Sigmoid colon (tissue), 7 donors: ENCODE data around the gene LHFPL2. TPM values are rescaled to one million over a fixed set of nuclear protein-coding genes. Genes with fewer than 3 reads are reported as not detected.

Source experiments
- DNase-seq: peaks from one replicate; pipeline ENCODE4 v3.0.0-alpha.2; 2019
- H3K27ac ChIP-seq, 4 donors: fragments of 200-600 bp; sonication (generic); one replicate each; pipeline ENCODE4 v1.5.1; 2016 to 2019; ENCODE audit warnings: mild to moderate bottlenecking in 1 of 4
- H3K27me3 ChIP-seq, 3 donors: fragments of 200-600 bp; sonication (generic); one replicate each; pipeline ENCODE4 v1.5.1; 2019; ENCODE audit warnings: mild to moderate bottlenecking in 1 of 3
- H3K36me3 ChIP-seq, 4 donors: fragments of 200-600 bp; sonication (generic); one replicate each; pipeline ENCODE4 v1.5.1; 2016 to 2019
- H3K4me1 ChIP-seq, 4 donors: fragments of 200-600 bp; sonication (generic); one replicate each; pipeline ENCODE4 v1.5.1; 2017 to 2019
- H3K4me3 ChIP-seq, 4 donors: fragments of 200-600 bp; sonication (generic); one replicate each; pipeline ENCODE4 v1.5.1; 2017 to 2019; ENCODE audit warnings: mild to moderate bottlenecking in 2 of 4, moderate library complexity in 1 of 4
- H3K9me3 ChIP-seq, 4 donors: fragments of 200-600 bp in 3 of 4; sonication (generic) in 3 of 4; one replicate each; pipeline versions ENCODE4 v1.5.1 to v1.6.1; 2013 to 2019
- EP300 ChIP-seq, 4 donors: sonication (generic); formaldehyde crosslinking; IDR thresholded peaks; one replicate each; pipeline ENCODE4 v1.6.1; 2017; ENCODE audit warnings: antibody characterized with exemption in 4 of 4
- POLR2A ChIP-seq, 2 donors: fragments of 450-650 bp; IDR thresholded peaks; one replicate each; pipeline ENCODE4 v1.6.1; 2016; ENCODE audit warnings: antibody characterized with exemption in 2 of 2, mild to moderate bottlenecking in 2 of 2, moderate library complexity in 2 of 2
- POLR2AphosphoS5 ChIP-seq, 4 donors: sonication (generic); formaldehyde crosslinking; IDR thresholded peaks; one replicate each; pipeline ENCODE4 v1.6.1; 2017; ENCODE audit warnings: antibody characterized with exemption in 4 of 4
- WGBS, 2 donors: extraction: QIAGEN DNeasy Blood & Tissue Kit; methylation state at CpG; one replicate each; pipeline ENCODE4 v1.1.7; 2013; 5-methylcytosine and 5-hydroxymethylcytosine counted together
- intact Hi-C: fragments of 100-400 bp; cut with DNase I; formaldehyde crosslinking; loops from one replicate; pipeline ENCODE4 v1.15.1; 2023
- polyA plus RNA-seq, 3 donors: library from polyadenylated mRNA; stranded (reverse); fragments of 200-250 nt; gene quantifications; one replicate each; pipeline ENCODE4 v1.2.3, GENCODE V29; 2013
- total RNA-seq, 4 donors: library from RNA; depleted of rRNA; stranded (reverse); fragments of >200 nt; gene quantifications; one replicate each; pipeline ENCODE4 v1.1.0, GENCODE V29; 2016
- TF ChIP-seq, protein P1 (sequence below), 4 experiments: fragments of 450-650 bp in 3 of 4; fragments of 200-600 bp in 1 of 4; IDR thresholded peaks; one replicate each; pipeline ENCODE4 v1.5.1; 2016 to 2019; ENCODE audit warnings: antibody characterized with exemption in 4 of 4, mild to moderate bottlenecking in 3 of 4, moderate library complexity in 2 of 4
- donor health status: healthy with polysubstance abuse.
- donor health status: Bipolar disorder and iron deficiency.
- donor health status: healthy.

Gene LHFPL2
- total and polyA plus RNA-seq, 7 donors: 10.8 to 34.9 (median 21.4) TPM

DNA sequence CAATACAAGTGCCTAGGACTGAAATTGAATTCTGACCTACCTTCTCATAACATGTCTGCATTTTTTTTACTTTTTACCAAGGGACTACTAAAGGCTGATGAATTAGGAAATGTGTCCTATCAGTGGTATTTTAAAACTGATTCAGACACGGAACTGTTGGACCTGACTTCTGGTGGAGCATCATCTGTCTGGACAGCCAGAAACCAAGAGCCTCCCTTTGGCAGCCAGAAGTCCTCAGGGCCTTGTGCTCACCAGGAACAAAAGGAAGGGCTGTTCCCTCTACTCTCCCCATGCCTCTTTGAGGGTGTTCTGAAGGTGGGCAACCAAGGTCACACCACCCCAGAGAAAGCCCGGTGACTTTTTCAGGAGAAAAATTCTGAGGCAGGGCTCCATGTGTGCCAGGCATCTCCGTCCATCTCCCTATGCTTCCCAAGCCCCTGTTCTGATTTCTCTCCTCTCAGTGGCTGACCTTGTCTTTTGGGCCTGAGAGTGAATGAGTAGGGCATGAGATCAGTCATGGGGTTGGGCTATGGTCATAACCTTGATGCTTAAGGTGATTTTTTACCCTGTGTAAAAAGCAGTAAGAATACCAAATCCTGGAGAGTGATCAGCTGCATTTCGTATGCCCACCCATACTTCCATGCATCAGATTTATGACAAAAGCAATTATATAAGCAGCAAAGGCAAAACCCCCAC is 144.5 kb downstream of the LHFPL2 start:
- TF ChIP-seq POLR2A (IDR thresholded peaks at IDR 0.05) (no peak), EP300 (IDR thresholded peaks at IDR 0.05) (no peak), POLR2AphosphoS5 (IDR thresholded peaks at IDR 0.05) (no peak)
- TF ChIP-seq, protein P1, sequence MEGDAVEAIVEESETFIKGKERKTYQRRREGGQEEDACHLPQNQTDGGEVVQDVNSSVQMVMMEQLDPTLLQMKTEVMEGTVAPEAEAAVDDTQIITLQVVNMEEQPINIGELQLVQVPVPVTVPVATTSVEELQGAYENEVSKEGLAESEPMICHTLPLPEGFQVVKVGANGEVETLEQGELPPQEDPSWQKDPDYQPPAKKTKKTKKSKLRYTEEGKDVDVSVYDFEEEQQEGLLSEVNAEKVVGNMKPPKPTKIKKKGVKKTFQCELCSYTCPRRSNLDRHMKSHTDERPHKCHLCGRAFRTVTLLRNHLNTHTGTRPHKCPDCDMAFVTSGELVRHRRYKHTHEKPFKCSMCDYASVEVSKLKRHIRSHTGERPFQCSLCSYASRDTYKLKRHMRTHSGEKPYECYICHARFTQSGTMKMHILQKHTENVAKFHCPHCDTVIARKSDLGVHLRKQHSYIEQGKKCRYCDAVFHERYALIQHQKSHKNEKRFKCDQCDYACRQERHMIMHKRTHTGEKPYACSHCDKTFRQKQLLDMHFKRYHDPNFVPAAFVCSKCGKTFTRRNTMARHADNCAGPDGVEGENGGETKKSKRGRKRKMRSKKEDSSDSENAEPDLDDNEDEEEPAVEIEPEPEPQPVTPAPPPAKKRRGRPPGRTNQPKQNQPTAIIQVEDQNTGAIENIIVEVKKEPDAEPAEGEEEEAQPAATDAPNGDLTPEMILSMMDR (IDR thresholded peaks at IDR 0.05): no peak
- Histone ChIP-seq H3K36me3 (no peaks in the 10 kb centered on the region), H3K4me3 (peak overlapping the region in 1 of 4 donors; percentile 4), H3K4me1 (peaks cover 0 to 92% (median 74%) of the 10 kb centered on the region in 4 donors), H3K9me3 (no peaks in the 10 kb centered on the region), H3K27me3 (no peaks in the 10 kb centered on the region), H3K27ac (peak overlapping the region; percentile 79 to 84 (median 83))
- 84 to 87% methylated on average over 4 of the region's 4 CpGs for WGBS, 2 donors
- DNase-seq: no peak
- intact Hi-C loops: loop anchor here (10.0 kb wide), 1 partner anchor 209 kb away; the partner anchor contains the start of gene AP3B1

DNA sequence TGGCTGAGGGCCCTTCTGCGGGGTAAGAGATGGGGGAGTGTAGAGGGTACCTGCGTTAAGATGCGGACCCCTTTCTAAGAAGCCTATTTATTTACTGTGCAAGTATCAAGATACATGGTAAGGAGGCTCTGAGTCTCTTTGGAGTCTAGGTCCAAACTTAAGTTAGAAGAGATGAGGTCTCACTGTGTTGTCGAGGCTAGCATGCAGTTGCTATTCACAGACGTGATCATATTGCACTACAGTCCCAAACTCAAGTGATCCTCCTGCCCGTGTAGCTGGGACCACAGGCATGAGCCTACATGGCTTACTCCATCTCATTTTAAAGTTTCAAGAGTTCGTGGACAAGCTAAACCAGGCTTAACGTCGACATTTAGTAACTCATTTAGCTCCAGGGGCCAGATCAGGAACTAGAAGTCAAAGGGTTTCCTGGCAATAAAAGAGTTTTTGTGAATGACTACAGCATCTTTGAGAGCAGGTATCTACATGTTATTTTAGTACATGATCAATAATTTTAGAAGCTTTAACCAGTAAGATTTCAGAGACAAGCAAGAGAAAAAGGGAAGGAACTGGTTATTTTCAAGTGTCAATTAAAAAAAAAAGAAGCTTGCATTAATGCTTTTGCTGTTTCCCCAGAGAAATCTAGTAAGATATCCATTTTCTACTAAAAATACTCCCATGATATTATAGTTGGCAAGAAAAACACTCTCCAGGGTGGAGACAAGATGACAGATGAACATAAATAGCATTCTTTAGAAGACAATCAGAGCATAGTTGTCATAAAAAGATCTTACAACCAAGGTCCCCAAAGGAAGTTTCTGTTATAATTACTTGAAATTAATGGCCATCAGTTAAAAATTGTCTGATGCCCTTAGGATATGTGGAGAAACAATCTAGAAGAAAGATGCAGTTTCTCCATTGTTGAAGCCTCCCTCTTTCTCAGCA is 146.9 kb downstream of the LHFPL2 start:
- Histone ChIP-seq H3K27ac (peak overlapping the region; percentile 11 to 84 (median 34)), H3K4me3 (no peak overlapping the region), H3K4me1 (peaks cover 0 to 97% (median 83%) of the 10 kb centered on the region in 4 donors), H3K36me3 (no peaks in the 10 kb centered on the region), H3K9me3 (no peaks in the 10 kb centered on the region), H3K27me3 (no peaks in the 10 kb centered on the region)
- TF ChIP-seq POLR2AphosphoS5 (IDR thresholded peaks at IDR 0.05) (no peak), POLR2A (IDR thresholded peaks at IDR 0.05) (no peak), EP300 (IDR thresholded peaks at IDR 0.05) (no peak)
- TF ChIP-seq, protein P1 (IDR thresholded peaks at IDR 0.05): no peak
- DNase-seq: no peak
- intact Hi-C loops: loop anchor here (10.0 kb wide), 1 partner anchor 207 kb away; the partner anchor contains the start of gene AP3B1
- WGBS, 2 donors: 60 to 84% methylated on average over 9 of the region's 9 CpGs

DNA sequence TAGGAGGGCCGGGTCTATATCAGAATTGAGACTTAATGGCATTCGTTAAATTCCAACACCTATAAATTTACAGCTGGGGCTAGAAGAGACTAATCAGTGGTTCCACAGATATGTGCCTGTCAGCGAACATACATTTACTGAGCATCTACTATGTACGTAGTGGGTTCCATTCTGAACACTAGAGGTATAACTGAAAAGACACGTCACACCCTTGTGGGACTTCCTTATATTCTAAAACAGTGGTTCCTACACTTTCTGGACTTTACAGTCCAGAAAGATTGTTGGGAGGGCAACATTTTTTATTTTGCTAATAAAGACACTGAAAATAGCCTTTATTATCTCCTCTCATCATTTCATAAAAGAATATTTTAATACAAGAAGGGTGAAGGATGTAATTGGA is 147.7 kb downstream of the LHFPL2 start:
- WGBS, 2 donors: 92 to 94% methylated on average over 5 of the region's 5 CpGs
- H3K27ac ChIP-seq: peak overlapping the region in 1 of 4 donors; percentile 84
- peaks cover 0 to 96% (median 79%) of the 10 kb centered on the region in 4 donors for H3K4me1 ChIP-seq

DNA sequence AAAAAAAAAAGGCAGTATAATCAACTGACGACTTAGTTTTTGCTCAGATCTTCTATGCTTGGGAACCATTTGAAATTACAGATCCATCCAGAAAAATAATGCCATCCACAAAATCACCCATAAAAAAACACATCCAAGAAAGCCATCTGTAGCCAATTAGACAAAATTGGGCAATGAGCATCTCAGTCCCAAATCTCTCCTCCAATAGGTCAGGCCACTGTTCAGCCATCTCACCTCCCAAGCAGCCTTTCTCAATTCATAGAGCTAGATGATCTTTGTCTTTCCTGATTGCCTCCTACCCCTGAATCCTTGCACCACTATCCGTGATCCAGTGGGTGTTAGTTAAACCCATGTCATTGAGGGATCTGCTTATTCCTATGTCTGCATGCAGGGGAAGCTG is 148.5 kb downstream of the LHFPL2 start:
- no peak overlapping the region for H3K4me3 ChIP-seq
- H3K36me3 ChIP-seq: no peaks in the 10 kb centered on the region
- H3K4me1 ChIP-seq: peaks cover 0 to 87% (median 70%) of the 10 kb centered on the region in 4 donors
- no peaks in the 10 kb centered on the region for H3K27me3 ChIP-seq
- TF ChIP-seq, protein P1 (IDR thresholded peaks at IDR 0.05): no peak
- TF ChIP-seq POLR2AphosphoS5 (IDR thresholded peaks at IDR 0.05) (no peak), POLR2A (IDR thresholded peaks at IDR 0.05) (no peak), EP300 (IDR thresholded peaks at IDR 0.05) (no peak)
- H3K27ac ChIP-seq: no peak overlapping the region
- 90 to 95% methylated on average over 2 of the region's 2 CpGs for WGBS, 2 donors
- intact Hi-C loops: loop anchor here (10.0 kb wide), 1 partner anchor 205 kb away; the partner anchor contains the start of gene AP3B1
- DNase-seq: no peak
- H3K9me3 ChIP-seq: no peaks in the 10 kb centered on the region

More for the DNA sequence above, 147.7 kb downstream of the LHFPL2 start:
- no peaks in the 10 kb centered on the region for H3K27me3 ChIP-seq
- H3K9me3 ChIP-seq: no peaks in the 10 kb centered on the region
- no peak overlapping the region for H3K4me3 ChIP-seq
- DNase-seq: no peak
- intact Hi-C loops: loop anchor here (10.0 kb wide), 1 partner anchor 206 kb away; the partner anchor contains the start of gene AP3B1
- TF ChIP-seq POLR2AphosphoS5 (IDR thresholded peaks at IDR 0.05): no peak
- TF ChIP-seq, protein P1 (IDR thresholded peaks at IDR 0.05): no peak
- no peak for TF ChIP-seq POLR2A (IDR thresholded peaks at IDR 0.05)
- no peak for TF ChIP-seq EP300 (IDR thresholded peaks at IDR 0.05)
- no peaks in the 10 kb centered on the region for H3K36me3 ChIP-seq
